C4-2B (cell line): ENCODE results near the gene DEDD.

Experiments
- H3K27ac ChIP-seq: fragments of 450-650 bp; 2 replicates; pipeline ENCODE4 v1.5.1; 2017
- ZFX ChIP-seq: fragments of 450-650 bp; IDR thresholded peaks from 2 replicates; pipeline ENCODE4 v1.6.1; 2017
- TF ChIP-seq, protein P1 (sequence below): fragments of 450-650 bp; conservative IDR thresholded peaks from 2 replicates; pipeline ENCODE4 v1.5.1; 2017; ENCODE audit warnings: mild to moderate bottlenecking

The DEDD gene

DNA sequence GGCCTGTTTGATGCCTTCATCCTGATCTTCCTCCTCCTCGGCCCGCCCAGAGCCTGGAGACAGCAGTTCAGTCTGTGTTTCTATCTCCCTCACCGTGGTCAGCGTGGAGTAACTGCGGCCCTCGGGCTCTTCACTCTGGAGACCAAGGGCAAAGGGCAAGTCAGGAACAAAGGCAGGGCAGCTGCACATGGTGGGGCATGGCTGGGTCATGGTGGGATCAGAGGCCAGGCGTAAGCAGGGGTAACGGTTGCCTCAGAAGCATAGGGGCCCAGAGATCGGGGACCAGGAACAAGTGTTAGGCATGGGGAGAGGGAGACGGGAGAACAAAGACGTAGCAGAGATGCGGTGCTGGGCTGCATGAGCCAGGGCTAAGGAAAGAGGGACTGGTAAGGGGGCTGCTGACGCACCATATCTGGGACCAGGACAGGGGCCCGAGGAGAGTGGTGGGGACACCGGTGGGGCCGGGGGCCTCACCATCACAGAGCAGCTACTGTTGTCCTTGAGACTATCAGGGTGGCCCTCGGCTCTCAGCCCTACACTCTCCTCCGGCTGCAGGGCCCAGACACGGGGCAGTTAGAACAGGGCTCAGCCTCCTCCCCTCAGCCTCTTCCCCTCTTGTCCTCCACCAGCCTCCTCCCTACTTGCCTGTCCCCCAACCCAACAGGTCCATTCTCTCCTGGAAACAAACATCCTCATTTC lies 59.6 kb downstream of the DEDD start:
- no peak for TF ChIP-seq ZFX
- TF ChIP-seq, protein P1, sequence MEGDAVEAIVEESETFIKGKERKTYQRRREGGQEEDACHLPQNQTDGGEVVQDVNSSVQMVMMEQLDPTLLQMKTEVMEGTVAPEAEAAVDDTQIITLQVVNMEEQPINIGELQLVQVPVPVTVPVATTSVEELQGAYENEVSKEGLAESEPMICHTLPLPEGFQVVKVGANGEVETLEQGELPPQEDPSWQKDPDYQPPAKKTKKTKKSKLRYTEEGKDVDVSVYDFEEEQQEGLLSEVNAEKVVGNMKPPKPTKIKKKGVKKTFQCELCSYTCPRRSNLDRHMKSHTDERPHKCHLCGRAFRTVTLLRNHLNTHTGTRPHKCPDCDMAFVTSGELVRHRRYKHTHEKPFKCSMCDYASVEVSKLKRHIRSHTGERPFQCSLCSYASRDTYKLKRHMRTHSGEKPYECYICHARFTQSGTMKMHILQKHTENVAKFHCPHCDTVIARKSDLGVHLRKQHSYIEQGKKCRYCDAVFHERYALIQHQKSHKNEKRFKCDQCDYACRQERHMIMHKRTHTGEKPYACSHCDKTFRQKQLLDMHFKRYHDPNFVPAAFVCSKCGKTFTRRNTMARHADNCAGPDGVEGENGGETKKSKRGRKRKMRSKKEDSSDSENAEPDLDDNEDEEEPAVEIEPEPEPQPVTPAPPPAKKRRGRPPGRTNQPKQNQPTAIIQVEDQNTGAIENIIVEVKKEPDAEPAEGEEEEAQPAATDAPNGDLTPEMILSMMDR: no peak
- no peak overlapping the region for H3K27ac ChIP-seq

DNA sequence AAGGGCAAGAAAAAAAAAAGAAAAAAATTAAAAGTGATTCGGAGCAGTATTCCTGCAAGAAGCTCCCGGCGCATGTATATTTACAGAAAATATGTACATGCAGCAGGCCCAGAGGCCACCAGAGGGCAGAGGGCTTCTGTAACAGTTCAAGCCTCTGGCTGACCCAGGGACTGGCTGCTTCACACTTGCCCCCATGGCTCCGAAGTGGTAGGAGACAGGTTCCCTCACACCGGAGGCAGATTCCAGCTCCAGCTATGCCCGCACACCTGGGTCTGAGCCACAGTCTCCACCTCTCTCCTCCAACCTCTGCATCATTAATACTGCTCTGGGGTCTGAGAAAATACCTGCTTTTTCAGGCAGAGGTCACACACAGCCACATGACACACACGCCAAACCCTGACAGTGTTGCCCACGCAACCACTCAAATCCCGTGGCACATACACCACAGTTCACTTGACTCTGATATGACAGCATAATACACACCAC lies 60.5 kb downstream of the DEDD start:
- no peak for TF ChIP-seq ZFX
- TF ChIP-seq, protein P1: peak; percentile 76
- no peak overlapping the region for H3K27ac ChIP-seq
